GM12873 (cell line): ENCODE results near the gene MAVS.

Experiments
- TF ChIP-seq, protein P1 (sequence below): IDR thresholded peaks from 2 replicates; pipeline ENCODE4 v1.5.1; 2012; ENCODE audit warnings: low read depth, mild to moderate bottlenecking, moderate library complexity, low read length, control low read depth; ENCODE audit not compliant: insufficient read depth; ENCODE audit errors: missing control alignments

The MAVS gene

DNA sequence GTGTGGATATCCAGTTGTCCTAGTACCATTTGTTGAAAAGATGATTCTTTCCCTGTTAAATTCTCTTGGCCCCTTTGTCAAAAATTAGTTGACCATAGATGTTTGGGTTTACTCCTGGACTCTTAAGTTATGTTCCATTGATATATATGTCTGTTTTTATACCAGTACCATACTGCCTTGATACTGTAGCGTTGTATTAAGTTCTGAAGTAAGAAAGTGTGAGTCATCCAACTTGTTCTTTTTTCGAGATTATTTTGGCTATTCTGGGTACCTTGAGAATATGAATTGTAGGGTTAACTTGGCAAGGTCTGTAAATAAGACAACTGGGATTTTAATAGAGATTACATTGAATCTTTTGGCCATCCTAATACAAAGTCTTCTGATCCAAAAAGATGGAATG, 69.1 kb downstream of the MAVS start:
- TF ChIP-seq, protein P1, sequence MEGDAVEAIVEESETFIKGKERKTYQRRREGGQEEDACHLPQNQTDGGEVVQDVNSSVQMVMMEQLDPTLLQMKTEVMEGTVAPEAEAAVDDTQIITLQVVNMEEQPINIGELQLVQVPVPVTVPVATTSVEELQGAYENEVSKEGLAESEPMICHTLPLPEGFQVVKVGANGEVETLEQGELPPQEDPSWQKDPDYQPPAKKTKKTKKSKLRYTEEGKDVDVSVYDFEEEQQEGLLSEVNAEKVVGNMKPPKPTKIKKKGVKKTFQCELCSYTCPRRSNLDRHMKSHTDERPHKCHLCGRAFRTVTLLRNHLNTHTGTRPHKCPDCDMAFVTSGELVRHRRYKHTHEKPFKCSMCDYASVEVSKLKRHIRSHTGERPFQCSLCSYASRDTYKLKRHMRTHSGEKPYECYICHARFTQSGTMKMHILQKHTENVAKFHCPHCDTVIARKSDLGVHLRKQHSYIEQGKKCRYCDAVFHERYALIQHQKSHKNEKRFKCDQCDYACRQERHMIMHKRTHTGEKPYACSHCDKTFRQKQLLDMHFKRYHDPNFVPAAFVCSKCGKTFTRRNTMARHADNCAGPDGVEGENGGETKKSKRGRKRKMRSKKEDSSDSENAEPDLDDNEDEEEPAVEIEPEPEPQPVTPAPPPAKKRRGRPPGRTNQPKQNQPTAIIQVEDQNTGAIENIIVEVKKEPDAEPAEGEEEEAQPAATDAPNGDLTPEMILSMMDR: no peak

DNA sequence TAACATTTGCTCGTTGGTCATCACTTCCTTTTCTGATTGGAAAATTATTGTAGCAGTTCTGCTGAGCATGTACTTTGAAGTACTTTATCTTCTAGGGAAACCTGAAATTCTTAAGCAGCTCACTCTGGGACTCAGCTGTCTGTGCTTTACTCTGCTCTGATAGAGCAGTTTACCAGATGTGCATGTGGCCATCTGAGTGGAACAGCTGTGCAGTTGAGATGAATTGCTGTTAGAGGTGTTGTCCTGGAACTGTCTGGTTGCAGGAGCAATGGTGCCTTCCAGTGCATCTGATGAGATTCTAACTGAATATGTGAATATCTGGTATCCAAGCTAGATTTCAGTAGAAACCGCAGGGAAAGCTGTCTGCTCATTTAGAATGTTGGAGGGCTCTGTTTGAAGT, 69.7 kb downstream of the MAVS start:
- TF ChIP-seq, protein P1: no peak

DNA sequence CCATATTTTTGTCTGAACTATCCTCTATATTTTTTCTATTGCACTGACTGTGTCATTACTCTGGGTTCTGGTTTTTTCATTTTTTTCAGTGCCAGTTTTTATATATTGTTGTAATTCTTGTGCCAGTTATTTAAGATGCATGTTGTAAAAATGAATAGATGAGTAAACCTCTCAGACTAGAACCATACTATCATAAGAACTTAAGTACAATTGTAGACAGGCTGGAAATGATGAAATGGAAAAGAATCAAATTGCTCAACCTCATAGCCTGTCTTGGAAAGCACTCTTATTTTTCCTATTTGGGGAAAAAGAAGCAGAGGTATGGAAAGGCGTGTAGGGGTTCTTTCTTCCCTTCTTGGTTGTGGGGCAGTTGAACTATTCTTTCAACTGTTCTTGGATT, 72.7 kb downstream of the MAVS start:
- TF ChIP-seq, protein P1: no peak

DNA sequence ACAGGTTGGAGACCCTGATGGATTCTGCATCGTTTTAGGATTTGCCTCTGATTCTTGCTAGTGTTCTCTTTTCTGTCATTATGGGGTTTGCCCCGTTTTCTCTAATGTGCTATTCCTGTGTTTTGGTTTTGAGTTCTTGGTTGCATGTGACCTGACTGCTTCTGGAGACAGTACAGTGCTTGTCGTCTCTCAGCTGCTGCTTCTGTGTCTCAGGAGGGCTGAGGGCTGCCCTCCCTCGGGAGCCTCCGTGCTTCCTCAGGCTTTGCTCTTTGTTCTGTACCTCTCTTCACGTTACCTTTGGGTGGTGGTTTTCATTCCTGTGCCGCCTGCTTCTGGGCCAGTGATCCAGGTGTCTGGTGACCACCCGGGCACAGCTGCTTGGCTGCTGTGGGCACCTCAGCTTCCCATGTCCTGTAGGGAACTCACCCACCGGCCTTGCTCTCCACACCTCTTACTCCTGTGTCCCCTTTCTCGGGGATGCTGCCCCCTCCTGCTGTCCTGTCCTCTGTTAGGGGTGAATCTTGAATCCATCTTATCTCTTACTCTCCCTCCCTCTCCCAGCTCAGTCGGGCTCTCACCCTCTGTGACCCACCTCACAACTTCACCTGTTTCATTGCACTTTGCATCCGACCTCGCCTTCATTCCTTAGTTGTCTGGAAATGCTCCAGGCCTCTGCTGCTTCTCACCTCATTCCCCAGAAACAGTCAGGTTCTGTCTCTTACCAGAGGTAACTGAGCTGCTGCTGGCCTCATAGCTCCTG, 75.8 kb downstream of the MAVS start:
- TF ChIP-seq, protein P1: no peak

DNA sequence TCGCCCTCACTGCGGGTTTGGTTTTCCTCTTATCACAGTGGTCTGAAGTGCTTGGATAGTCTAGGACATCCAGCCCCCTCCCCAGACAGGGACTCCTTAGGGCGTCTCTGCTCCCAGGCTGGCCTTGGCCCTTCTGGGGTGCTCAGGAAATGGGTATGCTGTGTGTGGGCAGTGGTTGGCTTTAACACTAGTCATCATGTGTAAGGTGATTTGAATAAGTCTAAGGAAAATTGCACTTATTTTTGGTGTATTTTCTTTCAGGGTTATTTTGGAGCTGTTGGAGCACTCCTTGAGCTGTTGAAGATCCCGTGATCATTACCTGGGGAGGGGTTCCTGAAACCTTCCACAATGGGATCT, 76.3 kb downstream of the MAVS start:
- TF ChIP-seq, protein P1: no peak

DNA sequence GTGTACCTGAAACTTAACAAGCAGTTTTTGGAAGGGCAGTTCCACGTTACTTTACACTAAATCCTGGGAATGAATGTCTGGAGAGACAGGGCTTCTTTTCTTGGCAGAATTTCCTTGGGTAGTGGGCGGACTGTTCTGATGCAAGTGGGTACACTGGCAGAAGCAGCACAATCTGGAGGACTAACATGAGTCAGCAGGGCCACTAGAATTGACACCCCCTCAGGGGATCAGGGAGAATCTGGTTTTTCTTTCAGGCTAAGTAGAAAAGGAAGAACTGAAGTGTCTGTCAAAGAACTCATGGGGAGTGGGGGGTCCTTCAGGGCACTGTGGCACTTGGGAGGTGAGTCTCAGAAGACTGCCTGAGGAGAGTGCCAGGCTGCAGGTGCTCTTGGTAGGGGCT, 77.2 kb downstream of the MAVS start:
- TF ChIP-seq, protein P1: no peak

DNA sequence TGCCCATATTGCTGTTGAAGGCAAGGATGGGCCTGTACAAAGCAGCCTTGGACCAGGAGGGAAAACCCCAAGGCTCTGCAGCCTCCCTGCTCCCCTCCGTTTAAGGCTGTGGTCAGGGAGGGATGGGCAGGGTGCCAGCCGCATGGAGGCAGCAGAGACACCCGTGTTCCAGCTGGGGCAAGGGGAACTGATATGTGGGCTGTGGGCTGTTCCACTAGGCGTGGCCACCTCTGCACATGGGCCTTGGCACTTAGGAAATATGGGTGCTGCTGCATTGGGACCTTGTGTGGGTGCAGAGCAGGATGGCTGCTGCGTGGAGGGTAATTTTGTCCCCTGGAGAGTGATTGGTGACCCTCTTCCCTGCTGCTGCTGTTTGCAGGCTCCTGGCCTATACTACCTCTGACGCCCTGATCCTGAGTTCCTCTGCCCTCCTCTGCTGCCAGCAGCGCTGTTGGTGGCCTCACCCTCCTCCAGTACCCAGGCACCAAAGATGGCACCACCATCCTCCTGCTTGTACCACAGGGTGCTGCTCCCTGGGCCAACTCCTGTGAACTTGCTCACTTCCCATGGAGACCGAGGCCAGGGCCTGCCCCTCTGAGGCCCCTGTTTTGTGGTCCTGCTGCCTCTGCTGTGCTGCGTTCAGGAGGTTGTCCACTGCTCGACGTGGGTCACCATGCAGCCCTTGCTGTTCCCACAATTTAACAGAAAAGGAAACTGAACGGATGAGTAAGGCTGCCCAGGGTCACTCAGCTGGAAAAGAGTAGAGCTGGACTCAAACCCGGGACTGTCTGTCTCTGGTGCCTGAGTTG, 77.9 kb downstream of the MAVS start:
- TF ChIP-seq, protein P1: no peak
